H1 (cell line): Measurements from ENCODE around the gene ATG4D. TPM values are rescaled to one million over a fixed set of nuclear protein-coding genes. Genes with fewer than 3 reads are reported as not detected.

Experiments used
- ATF2 ChIP-seq: IDR thresholded peaks from 2 replicates; pipeline ENCODE4 v1.6.1; 2012; ENCODE audit warnings: low read length, inconsistent platforms
- CTCF ChIP-seq, 3 experiments: IDR thresholded peaks; 1 replicate in 2 of 3; 2 replicates in 1 of 3; pipeline versions ENCODE4 v1.5.1 to v1.6.1; 2011; ENCODE audit warnings: low read length in 3 of 3, mild to moderate bottlenecking in 3 of 3, inconsistent platforms in 2 of 3, low read depth in 1 of 3, moderate library complexity in 1 of 3; ENCODE audit not compliant: insufficient read depth in 1 of 3; ENCODE audit errors: control extremely low read depth in 1 of 3
- RAD21 ChIP-seq, 2 experiments: IDR thresholded peaks in 1 of 2; conservative IDR thresholded peaks in 1 of 2; 2 replicates each; pipeline ENCODE4 v1.6.1; 2011; ENCODE audit warnings: low read depth in 2 of 2, low read length in 2 of 2, improper control_type of control experiment in 1 of 2, inconsistent platforms in 1 of 2, mild to moderate bottlenecking in 1 of 2, moderate library complexity in 1 of 2
- polyA plus RNA-seq, 7 experiments: library from polyadenylated mRNA; depleted of rRNA in 3 of 7; stranded (reverse) in 5 of 7; unstranded in 2 of 7; fragments of >200 nt in 5 of 7; fragments of 200-250 nt in 2 of 7; gene quantifications; 1 replicate in 5 of 7; 2 replicates in 1 of 7; 4 replicates in 1 of 7; pipeline versions ENCODE4 v1.2.1 to v1.2.3, GENCODE V29; 2011 to 2013; ENCODE audit warnings: missing spikeins in 2 of 7, mixed read lengths in 2 of 7
- total RNA-seq: library from RNA; stranded (reverse); fragmentation: NEBNext Ultra II Directional; extraction: Animal tissue kit (Norgen Biotek cat#: 25700); gene quantifications from 2 replicates; pipeline ENCODE4 v1.2.1, GENCODE V29; 2021

ATG4D gene
- total and polyA plus RNA-seq, 2 of the 8 experiments (the other 6 are each of a cell fraction or from before 2014, with no cell fraction given) = 39.6 to 43.7 TPM

- TF ChIP-seq CTCF (IDR thresholded peaks at IDR 0.05; ENCODE audit: control extremely low read depth in 1 of 3, insufficient read depth in 1 of 3, low read depth in 1 of 3, low read length in 3 of 3) = peak in 2 of 3 experiments; percentile 17 to 28; a peak in 2 of 4 replicates
- 0 out of 4 replicates have a peak, but pooled peaks of 1 of the 2 experiments have one; percentile 7 for TF ChIP-seq RAD21 (IDR thresholded peaks at IDR 0.05 in 1 of 2, conservative IDR thresholded peaks at IDR 0.05 in 1 of 2; ENCODE audit: low read depth in 2 of 2, low read length in 2 of 2)
- TF ChIP-seq ATF2 = no peak
Observed at GRCh38 chr19:10554760-10555609, 11.3 kb downstream of the ATG4D start (continued).
